Pulmonary artery endothelial cell (primary cell): ENCODE data around the gene R3HDML. TPM values are rescaled to one million over a fixed set of nuclear protein-coding genes. Genes with fewer than 3 reads are reported as not detected.

ENCODE experiments used
- DNase-seq: peaks from one replicate; pipeline ENCODE4 v3.0.0-alpha.2; 2011; ENCODE audit warnings: low read depth, low spot score
- total RNA-seq: library from RNA; depleted of rRNA; stranded (reverse); fragments of >200 nt; gene quantifications from 2 replicates; pipeline ENCODE4 v1.2.3, GENCODE V29; 2014

R3HDML gene
- total RNA-seq, 1 donor from 2014 or later = not detected

- no peak for DNase-seq
Measured at GRCh38 chr20:44399446-44399845, 62.6 kb downstream of the R3HDML start.

GRCh38 chr20:44400671-44400969, 63.8 kb downstream of the R3HDML start:
- DNase-seq = no peak

Other genes with a start within 250 kb of the R3HDML start
- not detected in 2 replicates for gene JPH2, start 149.9 kb upstream of the R3HDML start, total RNA-seq
- 36.1 and 46.4 TPM in 2 replicates for gene OSER1, start 126.3 kb upstream of the R3HDML start, total RNA-seq
- not detected in 2 replicates for gene GDAP1L1, start 89.7 kb upstream of the R3HDML start, total RNA-seq
- 8.2 and 9.8 TPM in 2 replicates for gene FITM2, start 25.8 kb upstream of the R3HDML start, total RNA-seq
- not detected in 2 replicates for gene HNF4A, start 18.7 kb downstream of the R3HDML start, total RNA-seq
- gene TTPAL, start 138.8 kb downstream of the R3HDML start, total RNA-seq = 4.7 and 5.8 TPM in 2 replicates
- 79.7 and 97.2 TPM in 2 replicates for gene SERINC3, start 185.0 kb downstream of the R3HDML start, total RNA-seq
- gene PKIG, start 245.5 kb downstream of the R3HDML start, total RNA-seq = 179 and 326 TPM in 2 replicates